ENCODE measurements around the gene MPP4. TPM values are rescaled to one million over a fixed set of nuclear protein-coding genes. Genes with fewer than 3 reads are reported as not detected.

MPP4 gene
- total and polyA plus RNA-seq, 10 of the 15 experiments (the other 5 are each of a cell fraction or from before 2014, with no cell fraction given) = 0.03 to 0.14 (median 0.05) TPM; not detected in 4

GRCh38 chr2:201733544-201733943 lies 35.1 kb upstream of the MPP4 start:
- 47% methylated on average over 1 of the region's 1 CpG for WGBS (ENCODE audit: insufficient coverage, insufficient replicate concordance, low lambda C conversion rate, missing lambda C conversion rate)
- no peak for ATAC-seq
- no peaks in the 10 kb centered on the region for H3K79me2 ChIP-seq (ENCODE audit: control insufficient read depth, insufficient read depth, low read length)
- CTCF ChIA-PET = interaction anchor here (0.7 kb wide), 1 partner anchor 446 kb away, joined by 5 read pairs; no protein-coding TSS in a partner anchor
- POLR2A ChIA-PET = no interaction called here
- no peak overlapping the region for H3K27ac ChIP-seq (ENCODE audit: control insufficient read depth, insufficient read depth)
- no peak for FAIRE-seq
- RAD21 ChIA-PET (ENCODE audit: unreplicated experiment) = no interaction called here
- in situ Hi-C loops (cut with MboI) (no loop called here), intact Hi-C loops (cut with micrococcal nuclease; ENCODE audit: unreplicated experiment) (no loop called here)
- no peaks in the 10 kb centered on the region for H3K27me3 ChIP-seq (replicated peaks in 1 of 2; ENCODE audit: control insufficient read depth in 2 of 2, insufficient read depth in 2 of 2, low read length in 1 of 2)
- DNase-seq (ENCODE audit: low read depth, low spot score) = no peak
- BruUV-seq (replicated peaks) = no TSS peak
- no peak overlapping the region for H3K4me2 ChIP-seq (ENCODE audit: control insufficient read depth, insufficient read depth)
- 0 out of 4 replicates have a peak, but pooled peaks cover 0 to 3% of the 10 kb centered on the region in 2 experiments for H3K36me3 ChIP-seq (ENCODE audit: control insufficient read depth in 2 of 2, insufficient read depth in 2 of 2, low read length in 1 of 2)
- H3K9me3 ChIP-seq (replicated peaks; ENCODE audit: control insufficient read depth, insufficient read depth, low read length) = no peaks in the 10 kb centered on the region; the same call in 1 of the 3 replicates
- H3K4me3 ChIP-seq = no peak overlapping the region
- H3K9ac ChIP-seq (ENCODE audit: control insufficient read depth, insufficient read depth, low read length) = no peak overlapping the region
- no peak for TF ChIP-seq EZH2 (IDR thresholded peaks at IDR 0.05; ENCODE audit: borderline replicate concordance, control insufficient read depth, low read depth, low read length)
- TF ChIP-seq JUNB (IDR thresholded peaks at IDR 0.05) = no peak
- TF ChIP-seq TCF7 (IDR thresholded peaks at IDR 0.05; ENCODE audit: borderline replicate concordance) = no peak
- no peak for TF ChIP-seq YY1 (IDR thresholded peaks at IDR 0.05; ENCODE audit: low read depth, low read length)
- TF ChIP-seq TAF1 (IDR thresholded peaks at IDR 0.05; ENCODE audit: borderline replicate concordance, low read depth, low read length) = no peak
- TF ChIP-seq MYC (IDR thresholded peaks at IDR 0.05; ENCODE audit: insufficient read depth, insufficient read length, insufficient replicate concordance, low read length, severe bottlenecking) = no peak
- no peak for TF ChIP-seq PAX8 (IDR thresholded peaks at IDR 0.05)
- no peak for TF ChIP-seq ASH2L (IDR thresholded peaks at IDR 0.05; ENCODE audit: borderline replicate concordance, low read depth)
- no peak for TF ChIP-seq RB1 (IDR thresholded peaks at IDR 0.05; ENCODE audit: borderline replicate concordance)
- TF ChIP-seq CBFB (IDR thresholded peaks at IDR 0.05; ENCODE audit: low read depth) = no peak
- no peak for TF ChIP-seq SREBF2 (IDR thresholded peaks at IDR 0.05; ENCODE audit: low read length)
- no peak for TF ChIP-seq MLLT1 (IDR thresholded peaks at IDR 0.05)
- no peak for TF ChIP-seq RFX5 (IDR thresholded peaks at IDR 0.05; ENCODE audit: low read depth, low read length)
- TF ChIP-seq SMAD1 (IDR thresholded peaks at IDR 0.05; ENCODE audit: low read depth, partially characterized antibody) = no peak
- no peak for TF ChIP-seq MEF2A (IDR thresholded peaks at IDR 0.05; ENCODE audit: insufficient read depth, low read depth, low read length)
- no peaks in the 10 kb centered on the region for H3K4me1 ChIP-seq (ENCODE audit: control insufficient read depth, insufficient read depth, low read length)
- SMC1A ChIA-PET (ENCODE audit: uncharacterized antibody, unreplicated experiment) = interaction anchor here (1.4 kb wide), 1 partner anchor 8 kb away, joined by 3 read pairs; no protein-coding TSS in a partner anchor
- no peak overlapping the region for H2AFZ ChIP-seq (ENCODE audit: control insufficient read depth, low read depth, low read length)
- H4K20me1 ChIP-seq (ENCODE audit: control insufficient read depth, insufficient read depth) = no peaks in the 10 kb centered on the region
